H7 (cell line): ENCODE data around the gene TIE1. TPM values are rescaled to one million over a fixed set of nuclear protein-coding genes. Genes with fewer than 3 reads are reported as not detected.

Source experiments
- DNase-seq: peaks from one replicate; pipeline ENCODE4 v3.0.0; 2012
- H3K27me3 ChIP-seq: 2 replicates; pipeline ENCODE4 v1.6.0; 2011; ENCODE audit warnings: mild to moderate bottlenecking, low read length; ENCODE audit not compliant: control insufficient read depth, insufficient read depth
- H3K36me3 ChIP-seq: replicated peaks from 2 replicates; pipeline ENCODE4 v1.5.1; 2011; ENCODE audit warnings: low read length; ENCODE audit not compliant: control insufficient read depth, insufficient read depth
- H3K4me3 ChIP-seq: 2 replicates; pipeline ENCODE4 v1.5.1; 2011; ENCODE audit warnings: low read depth, mild to moderate bottlenecking, control low read depth, low read length, moderate library complexity; ENCODE audit not compliant: insufficient read depth
- total RNA-seq: library from RNA; depleted of rRNA; stranded (reverse); fragments of >200 nt; shearing (Covaris generic); gene quantifications from 2 replicates; pipeline ENCODE4 v1.2.3, GENCODE V29; 2014

The TIE1 gene
- total RNA-seq, 1 experiment from 2014 or later: 2.6 TPM

- no peaks in the 10 kb centered on the region; the same call in 1 of the 2 replicates for H3K27me3 ChIP-seq
- no peak for DNase-seq
- H3K36me3 ChIP-seq: no peaks in the 10 kb centered on the region
- no peak overlapping the region for H3K4me3 ChIP-seq
These were observed 20.1 kb upstream of the TIE1 start for GRCh38 chr1:43280692-43281091.

- no peaks in the 10 kb centered on the region for H3K36me3 ChIP-seq
- DNase-seq: peak; percentile 25
- no peaks in the 10 kb centered on the region; the same call in 1 of the 2 replicates for H3K27me3 ChIP-seq
- H3K4me3 ChIP-seq: no peak overlapping the region
These were observed 18.3 kb upstream of the TIE1 start for GRCh38 chr1:43282220-43283195.

- no peaks in the 10 kb centered on the region; the same call in 1 of the 2 replicates for H3K27me3 ChIP-seq
- H3K4me3 ChIP-seq: no peak overlapping the region
- DNase-seq: no peak
- H3K36me3 ChIP-seq: no peaks in the 10 kb centered on the region
These were observed 16.7 kb upstream of the TIE1 start for GRCh38 chr1:43284065-43284464.

GRCh38 chr1:43284546-43285110 lies 16.2 kb upstream of the TIE1 start:
- Histone ChIP-seq H3K4me3 (no peak overlapping the region), H3K36me3 (no peaks in the 10 kb centered on the region), H3K27me3 (no peaks in the 10 kb centered on the region; the same call in 1 of the 2 replicates)
- DNase-seq: no peak

- Histone ChIP-seq H3K4me3 (peak within 1 kb of the TSS; percentile 47; the same call in 1 of the 2 replicates), H3K27me3 (no peaks in the 10 kb centered on the region; the same call in 1 of the 2 replicates), H3K36me3 (no peaks in the 10 kb centered on the region)
- DNase-seq: peak; percentile 98
These were observed 15.4 kb upstream of the TIE1 start, which contains the start of gene C1orf210 for GRCh38 chr1:43285269-43285990. Gene C1orf210 (minus strand): TSS chr1:43285581. CDS start chr1:43283270, 2,311 bp downstream.

GRCh38 chr1:43286115-43286514 lies 14.7 kb upstream of the TIE1 start:
- Histone ChIP-seq H3K4me3 (no peak overlapping the region), H3K27me3 (no peaks in the 10 kb centered on the region; the same call in 1 of the 2 replicates), H3K36me3 (no peaks in the 10 kb centered on the region)
- no peak for DNase-seq

- DNase-seq: no peak
- no peaks in the 10 kb centered on the region for H3K36me3 ChIP-seq
- no peak overlapping the region for H3K4me3 ChIP-seq
- no peaks in the 10 kb centered on the region; the same call in 1 of the 2 replicates for H3K27me3 ChIP-seq
These were observed 14.2 kb upstream of the TIE1 start for GRCh38 chr1:43286533-43286932.

GRCh38 chr1:43288058-43288784 lies 12.6 kb upstream of the TIE1 start:
- DNase-seq: no peak
- no peaks in the 10 kb centered on the region for H3K36me3 ChIP-seq
- no peak overlapping the region for H3K4me3 ChIP-seq
- H3K27me3 ChIP-seq: no peaks in the 10 kb centered on the region; the same call in 1 of the 2 replicates

- Histone ChIP-seq H3K4me3 (no peak overlapping the region), H3K36me3 (no peaks in the 10 kb centered on the region), H3K27me3 (no peaks in the 10 kb centered on the region; the same call in 1 of the 2 replicates)
- DNase-seq: no peak
These were observed 11.7 kb upstream of the TIE1 start for GRCh38 chr1:43288785-43289706.

GRCh38 chr1:43292216-43292615 lies 8.6 kb upstream of the TIE1 start:
- no peak overlapping the region for H3K4me3 ChIP-seq
- no peaks in the 10 kb centered on the region for H3K27me3 ChIP-seq
- no peak for DNase-seq
- no peaks in the 10 kb centered on the region for H3K36me3 ChIP-seq

GRCh38 chr1:43292679-43293078 lies 8.1 kb upstream of the TIE1 start:
- no peaks in the 10 kb centered on the region for H3K36me3 ChIP-seq

GRCh38 chr1:43293176-43293575 lies 7.6 kb upstream of the TIE1 start:
- no peak for DNase-seq
- no peaks in the 10 kb centered on the region for H3K36me3 ChIP-seq
- H3K27me3 ChIP-seq: no peaks in the 10 kb centered on the region
- no peak overlapping the region for H3K4me3 ChIP-seq

More at GRCh38 chr1:43292679-43293078, 8.1 kb upstream of the TIE1 start:
- Histone ChIP-seq H3K27me3 (no peaks in the 10 kb centered on the region), H3K4me3 (no peak overlapping the region)
- DNase-seq: no peak
